ENCODE data around the gene SGIP1. TPM values are rescaled to one million over a fixed set of nuclear protein-coding genes. Genes with fewer than 3 reads are reported as not detected.
"Not testable (repeated sequence)": the region's sequence is repeated elsewhere in the genome, so short reads cannot be mapped to it uniquely, and the experiment has no call there.

SGIP1 gene
- total RNA-seq, 2 donors from 2014 or later, result 1.3 to 6.2 TPM

- H3K9me3 ChIP-seq, result no peaks in the 10 kb centered on the region
- no peaks in the 10 kb centered on the region for H3K27me3 ChIP-seq
- no peak for TF ChIP-seq CTCF (IDR thresholded peaks at IDR 0.05)
- no peaks in the 10 kb centered on the region for H3K4me1 ChIP-seq
- H3K27ac ChIP-seq, result no peak overlapping the region
- DNase-seq (ENCODE audit: low spot score), result no peak
- H3K36me3 ChIP-seq, result no peaks in the 10 kb centered on the region
- H3K4me3 ChIP-seq, result no peak overlapping the region
Observed at GRCh38 chr1:66585002-66585401, 51.0 kb downstream of the SGIP1 start.

- DNase-seq (ENCODE audit: low spot score), result no peak
- no peaks in the 10 kb centered on the region for H3K4me1 ChIP-seq
- no peaks in the 10 kb centered on the region for H3K27me3 ChIP-seq
- no peak for TF ChIP-seq CTCF (IDR thresholded peaks at IDR 0.05)
- no peaks in the 10 kb centered on the region for H3K36me3 ChIP-seq
- H3K4me3 ChIP-seq, result no peak overlapping the region
- no peaks in the 10 kb centered on the region for H3K9me3 ChIP-seq
- no peak overlapping the region for H3K27ac ChIP-seq
Observed at GRCh38 chr1:66589326-66589725, 55.4 kb downstream of the SGIP1 start.

GRCh38 chr1:66592106-66592507, 58.2 kb downstream of the SGIP1 start:
- H3K9me3 ChIP-seq; H3K4me3 ChIP-seq; H3K27me3 ChIP-seq; H3K27ac ChIP-seq; DNase-seq (ENCODE audit: low spot score); H3K4me1 ChIP-seq; H3K36me3 ChIP-seq: not testable (repeated sequence)

GRCh38 chr1:66596191-66596590, 62.2 kb downstream of the SGIP1 start:
- TF ChIP-seq CTCF (IDR thresholded peaks at IDR 0.05), result no peak
- Histone ChIP-seq H3K9me3 (peaks cover 0 to 5% of the 10 kb centered on the region in 2 donors), H3K4me1 (peaks cover 0 to 5% of the 10 kb centered on the region in 2 donors), H3K27me3 (no peaks in the 10 kb centered on the region), H3K27ac (no peak overlapping the region), H3K4me3 (no peak overlapping the region), H3K36me3 (no peaks in the 10 kb centered on the region)
- no peak for DNase-seq (ENCODE audit: low spot score)

- Histone ChIP-seq H3K4me3 (no peak overlapping the region), H3K36me3 (no peaks in the 10 kb centered on the region), H3K27ac (no peak overlapping the region), H3K27me3 (no peaks in the 10 kb centered on the region), H3K9me3 (peaks cover 0 to 5% of the 10 kb centered on the region in 2 donors), H3K4me1 (peaks cover 0 to 5% of the 10 kb centered on the region in 2 donors)
- DNase-seq (ENCODE audit: low spot score), result no peak
- no peak for TF ChIP-seq CTCF (IDR thresholded peaks at IDR 0.05)
Observed at GRCh38 chr1:66597500-66597899, 63.5 kb downstream of the SGIP1 start.

GRCh38 chr1:66598670-66599069, 64.7 kb downstream of the SGIP1 start:
- Histone ChIP-seq H3K27ac (no peak overlapping the region), H3K36me3 (no peaks in the 10 kb centered on the region), H3K4me3 (no peak overlapping the region), H3K27me3 (no peaks in the 10 kb centered on the region), H3K9me3 (peaks cover 0 to 5% of the 10 kb centered on the region in 2 donors), H3K4me1 (peaks cover 0 to 5% of the 10 kb centered on the region in 2 donors)
- TF ChIP-seq CTCF (IDR thresholded peaks at IDR 0.05), result no peak
- no peak for DNase-seq (ENCODE audit: low spot score)
